Ishikawa (cell line): Measurements from ENCODE around the gene DACT3.

Source experiments
- CEBPB ChIP-seq: IDR thresholded peaks from 2 replicates; pipeline ENCODE4 v1.6.1; 2012
- CREB1 ChIP-seq: IDR thresholded peaks from 2 replicates; pipeline ENCODE4 v1.6.1; 2012; ENCODE audit warnings: low read depth
- EGR1 ChIP-seq: IDR thresholded peaks from 2 replicates; pipeline ENCODE4 v1.6.1; 2012
- EP300 ChIP-seq: IDR thresholded peaks from 2 replicates; pipeline ENCODE4 v1.6.1; 2012; ENCODE audit warnings: borderline replicate concordance
- FOXM1 ChIP-seq: IDR thresholded peaks from 2 replicates; pipeline ENCODE4 v1.6.1; 2012; ENCODE audit warnings: low read depth, borderline replicate concordance
- MAX ChIP-seq: IDR thresholded peaks from 2 replicates; pipeline ENCODE4 v1.6.1; 2012
- NFIC ChIP-seq: IDR thresholded peaks from 2 replicates; pipeline ENCODE4 v1.6.1; 2012
- RAD21 ChIP-seq: IDR thresholded peaks from 2 replicates; pipeline ENCODE4 v1.6.1; 2012; ENCODE audit warnings: low read depth
- REST ChIP-seq: IDR thresholded peaks from 2 replicates; pipeline ENCODE4 v1.6.1; 2012; ENCODE audit warnings: low read depth, mild to moderate bottlenecking
- TAF1 ChIP-seq: IDR thresholded peaks from 2 replicates; pipeline ENCODE4 v1.6.1; 2012; ENCODE audit warnings: low read depth, mild to moderate bottlenecking
- TCF12 ChIP-seq: IDR thresholded peaks from 2 replicates; pipeline ENCODE4 v1.6.1; 2012; ENCODE audit warnings: low read depth
- TEAD4 ChIP-seq: IDR thresholded peaks from 2 replicates; pipeline ENCODE4 v1.6.1; 2012
- USF1 ChIP-seq: IDR thresholded peaks from 2 replicates; pipeline ENCODE4 v1.6.1; 2012
- YY1 ChIP-seq: IDR thresholded peaks from 2 replicates; pipeline ENCODE4 v1.6.1; 2012; ENCODE audit warnings: low read depth
- ZBTB7A ChIP-seq: IDR thresholded peaks from 2 replicates; pipeline ENCODE4 v1.6.1; 2012; ENCODE audit warnings: low read depth

DACT3 gene

GRCh38 chr19:46602392-46603194 lies 58.4 kb downstream of the DACT3 start:
- TF ChIP-seq CEBPB, result no peak
- no peak for TF ChIP-seq TEAD4
- no peak for TF ChIP-seq EGR1
- TF ChIP-seq CREB1, result no peak
- TF ChIP-seq ZBTB7A, result no peak
- TF ChIP-seq USF1, result no peak
- no peak for TF ChIP-seq MAX
- TF ChIP-seq FOXM1, result no peak

- TF ChIP-seq CREB1 (0 out of 2 replicates have a peak, but pooled peaks have one; percentile 13), ZBTB7A (peak; percentile 62; the same call in 1 of the 2 replicates), EGR1 (no peak), TAF1 (no peak; the same call in 1 of the 2 replicates)
Observed at GRCh38 chr19:46601318-46602224, 59.4 kb downstream of the DACT3 start, which contains the start of gene CALM3. CALM3 (plus strand) TSS chr19:46601330; CDS start chr19:46601435, 105 bp downstream.

GRCh38 chr19:46600384-46601317 lies 60.3 kb downstream of the DACT3 start:
- TF ChIP-seq EGR1 (no peak), NFIC (peak; percentile 42; the same call in 1 of the 2 replicates), RAD21 (no peak), EP300 (peak; percentile 59; the same call in 1 of the 2 replicates), ZBTB7A (peak; percentile 83), TAF1 (peak; percentile 87), CREB1 (peak; percentile 79), TEAD4 (peak; percentile 31), USF1 (0 out of 2 replicates have a peak, but pooled peaks have one; percentile 39), FOXM1 (peak; percentile 56; the same call in 1 of the 2 replicates), REST (no peak), YY1 (peak; percentile 70; the same call in 1 of the 2 replicates), CEBPB (no peak), MAX (peak; percentile 79), TCF12 (no peak; the same call in 1 of the 2 replicates)

- TF ChIP-seq EGR1 (no peak), USF1 (no peak), FOXM1 (no peak)
Observed at GRCh38 chr19:46599716-46600373, 61.1 kb downstream of the DACT3 start.

- TF ChIP-seq CEBPB (no peak), EP300 (no peak), MAX (no peak), REST (no peak), TEAD4 (no peak), NFIC (no peak)
Observed at GRCh38 chr19:46598372-46598917, 62.5 kb downstream of the DACT3 start.
